Measurements from ENCODE around the gene PKNOX2. TPM values are rescaled to one million over a fixed set of nuclear protein-coding genes. Genes with fewer than 3 reads are reported as not detected.

Gene PKNOX2
- total and polyA plus RNA-seq, 2 of the 8 experiments (the other 6 are each of a cell fraction or from before 2014, with no cell fraction given) = 2.0 TPM

- Histone ChIP-seq H3K23ac (ENCODE audit: insufficient read length) (no peak overlapping the region), H3K4me1 (replicated peaks in 1 of 4; ENCODE audit: control insufficient read depth in 3 of 4, insufficient read depth in 4 of 4, low read length in 3 of 4) (peaks cover 0 to 7% (median 3%) of the 10 kb centered on the region in 4 experiments; a peak in 6 of 7 replicates), H3K27me3 (replicated peaks in 1 of 4; ENCODE audit: control insufficient read depth in 3 of 4, extremely low read depth in 1 of 4, insufficient read depth in 3 of 4, low read length in 3 of 4) (no peaks in the 10 kb centered on the region; a peak in 1 of 7 replicates), H2AFZ (ENCODE audit: low read length) (no peak overlapping the region), H3K4me3 (ENCODE audit: extremely low read depth in 1 of 4, insufficient read depth in 2 of 4, low read depth in 3 of 4, low read length in 4 of 4) (no peak overlapping the region), H3K18ac (ENCODE audit: extremely low read depth, low read length) (no peak overlapping the region; the same call in 1 of the 2 replicates), H3K36me3 (ENCODE audit: control insufficient read depth in 2 of 4, insufficient read depth in 4 of 4, low read length in 3 of 4) (0 out of 8 replicates have a peak, but pooled peaks cover 0 to 2% (median 0%) of the 10 kb centered on the region in 4 experiments), H3K4me2 (ENCODE audit: insufficient read depth in 1 of 2, low read depth in 2 of 2, low read length in 2 of 2) (no peak overlapping the region), H3K79me2 (ENCODE audit: control insufficient read depth in 1 of 2, insufficient read depth in 2 of 2, low read length in 2 of 2) (no peaks in the 10 kb centered on the region), H4K5ac (ENCODE audit: insufficient read length, low read depth, low read length) (no peak overlapping the region), H3K27ac (ENCODE audit: low read depth, low read length) (no peak overlapping the region), H2BK12ac (ENCODE audit: low read depth, low read length) (no peak overlapping the region), H3K9me3 (ENCODE audit: insufficient read depth in 2 of 2, low read depth in 1 of 2, low read length in 1 of 2) (peaks cover 0 to 5% of the 10 kb centered on the region in 2 experiments; a peak in 1 of 4 replicates), H2BK15ac (ENCODE audit: low read length) (no peak overlapping the region), H2BK120ac (replicated peaks; ENCODE audit: low read depth, low read length) (no peak overlapping the region), H2AK5ac (ENCODE audit: low read depth, low read length) (no peak overlapping the region), H3K56ac (replicated peaks; ENCODE audit: insufficient read length, low read depth, low read length) (no peak overlapping the region), H4K20me1 (replicated peaks in 1 of 2; ENCODE audit: control insufficient read depth in 1 of 2, insufficient read depth in 2 of 2, low read length in 2 of 2) (no peaks in the 10 kb centered on the region), H3K14ac (ENCODE audit: insufficient read length) (no peak overlapping the region), H3K79me1 (ENCODE audit: low read depth, low read length) (no peaks in the 10 kb centered on the region), H4K91ac (replicated peaks; ENCODE audit: insufficient read length, low read length) (no peak overlapping the region), H3K23me2 (ENCODE audit: low read depth, low read length) (no peaks in the 10 kb centered on the region), H2BK5ac (ENCODE audit: low read depth, low read length) (no peak overlapping the region), H4K8ac (ENCODE audit: extremely low read depth, insufficient read depth, low read length) (no peak overlapping the region), H2BK20ac (ENCODE audit: low read length) (no peak overlapping the region), H3K9ac (replicated peaks in 1 of 4; ENCODE audit: extremely low read depth in 1 of 4, low read depth in 3 of 4, low read length in 3 of 4) (no peak overlapping the region), H3K4ac (replicated peaks; ENCODE audit: insufficient read length, low read depth, low read length) (no peak overlapping the region)
- no peak for FAIRE-seq
- ChIA-PET POLR2A (ENCODE audit: partially characterized antibody) (no interaction called here), CTCF (ENCODE audit: partially characterized antibody) (interaction anchor here (1.0 to 1.7 kb wide), 10 partner anchors 8 to 236 kb away, joined by 3 to 7 read pairs (median 4); no protein-coding TSS in a partner anchor)
- no peak for DNase-seq (ENCODE audit: low read depth in 1 of 2, low spot score in 2 of 2)
- TF ChIP-seq YY1 (IDR thresholded peaks at IDR 0.05; ENCODE audit: low read depth, low read length) (no peak), FOSL1 (IDR thresholded peaks at IDR 0.05; ENCODE audit: insufficient read depth, low read depth, low read length) (no peak), MAX (IDR thresholded peaks at IDR 0.05) (no peak), KDM5A (IDR thresholded peaks at IDR 0.05; ENCODE audit: low read length) (no peak)
- 89% methylated on average over 4 of the region's 4 CpGs; no CpG with 5 or more reads in 1 of the 2 experiments for WGBS, 2 experiments (ENCODE audit: extremely low coverage in 1 of 2, insufficient coverage in 1 of 2, insufficient read length in 1 of 2, insufficient replicate concordance in 2 of 2, low coverage in 1 of 2, low lambda C conversion rate in 2 of 2, missing lambda C conversion rate in 1 of 2)
Observed at GRCh38 chr11:125193416-125193726, 28.8 kb downstream of the PKNOX2 start.

All from H1 (cell line).